GM12878 (cell line): Measurements from ENCODE around the gene IQGAP2. TPM values are rescaled to one million over a fixed set of nuclear protein-coding genes. Genes with fewer than 3 reads are reported as not detected.
A peak's percentile ranks its signal among the peaks of the same experiment; 100 is the strongest.

ENCODE experiments used
- ATAC-seq: fragments of 200-7000 bp; cut with Tn5 transposase; 3 replicates; pipeline ENCODE4 v1.9.1; 2020; ENCODE audit warnings: mild to moderate bottlenecking, moderate library complexity
- BruUV-seq: library from RNA; stranded (reverse); fragments of 400-500 nt; replicated peaks from 2 replicates; lab custom pipeline; 2021; lab: Mats Ljungman, UMichigan
- CTCF ChIA-PET: fragments of 300-600 bp; sonication (Branson Sonifier 250); formaldehyde crosslinking; extraction: SDS; loops from one replicate; lab custom pipeline; 2021; ENCODE audit warnings: inconsistent platforms; lab: Yijun Ruan, JAX
- POLR2A ChIA-PET: fragments of 350-600 bp; formaldehyde crosslinking; extraction: SDS; loops from one replicate; lab custom pipeline; 2021; ENCODE audit warnings: inconsistent platforms; lab: Charles Lee
- RAD21 ChIA-PET: fragments of 300-600 bp; sonication (Branson Sonifier 250); formaldehyde crosslinking; loops from one replicate; lab custom pipeline; 2023; ENCODE audit warnings: antibody characterized with exemption; ENCODE audit not compliant: unreplicated experiment; lab: Charles Lee
- SMC1A ChIA-PET: fragments of 300-600 bp; sonication (Branson Sonifier 250); formaldehyde crosslinking; loops from one replicate; lab custom pipeline; 2023; ENCODE audit not compliant: unreplicated experiment, uncharacterized antibody; lab: Charles Lee
- DNase-seq: peaks from one replicate; pipeline ENCODE4 v3.0.0-alpha.2; 2011; ENCODE audit warnings: low read depth, low spot score
- FAIRE-seq: peaks from 3 replicates; lab custom pipeline; 2011; peaks lifted over from hg19 to GRCh38; lab: Jason Lieb, UNC
- H2AFZ ChIP-seq: 2 replicates; pipeline ENCODE4 v1.6.0; 2011; ENCODE audit warnings: low read depth, low read length, control low read depth; ENCODE audit not compliant: control insufficient read depth
- H3K27ac ChIP-seq: 2 replicates; pipeline ENCODE4 v1.5.1; 2011; ENCODE audit warnings: control low read depth; ENCODE audit not compliant: control insufficient read depth, insufficient read depth
- H3K27me3 ChIP-seq, 2 experiments: replicated peaks in 1 of 2; 2 replicates each; pipeline versions ENCODE4 v1.6.0 to v1.6.1; 2011; ENCODE audit warnings: low read length in 1 of 2; ENCODE audit not compliant: control insufficient read depth in 2 of 2, insufficient read depth in 2 of 2
- H3K36me3 ChIP-seq, 2 experiments: 2 replicates each; pipeline ENCODE4 v1.5.1; 2011; ENCODE audit warnings: low read length in 1 of 2; ENCODE audit not compliant: control insufficient read depth in 2 of 2, insufficient read depth in 2 of 2
- H3K4me1 ChIP-seq: 2 replicates; pipeline ENCODE4 v1.6.1; 2011; ENCODE audit warnings: mild to moderate bottlenecking, low read length, moderate library complexity, mixed read lengths; ENCODE audit not compliant: control insufficient read depth, insufficient read depth
- H3K4me2 ChIP-seq: 2 replicates; pipeline ENCODE4 v1.6.0; 2011; ENCODE audit warnings: control low read depth; ENCODE audit not compliant: control insufficient read depth, insufficient read depth
- H3K4me3 ChIP-seq: fragments of 200-600 bp; sonication (generic); 2 replicates; pipeline ENCODE4 v1.5.1; 2016
- H3K79me2 ChIP-seq: 2 replicates; pipeline ENCODE4 v1.6.0; 2011; ENCODE audit warnings: low read length; ENCODE audit not compliant: control insufficient read depth, insufficient read depth
- H3K9ac ChIP-seq: 2 replicates; pipeline ENCODE4 v1.8.0; 2011; ENCODE audit warnings: low read length, control low read depth, mixed read lengths; ENCODE audit not compliant: control insufficient read depth, insufficient read depth
- H3K9me3 ChIP-seq: replicated peaks from 3 replicates; pipeline ENCODE4 v1.5.1; 2011; ENCODE audit warnings: mild to moderate bottlenecking, low read length; ENCODE audit not compliant: control insufficient read depth, insufficient read depth
- H4K20me1 ChIP-seq: 2 replicates; pipeline ENCODE4 v1.6.0; 2011; ENCODE audit not compliant: control insufficient read depth, insufficient read depth
- CBFB ChIP-seq: IDR thresholded peaks from 2 replicates; pipeline ENCODE4 v1.6.1; 2016; ENCODE audit warnings: antibody characterized with exemption, low read depth
- CEBPB ChIP-seq, 2 experiments: fragments of 150-350 bp in 1 of 2; IDR thresholded peaks; 2 replicates each; pipeline ENCODE4 v1.6.1; 2012 to 2014; ENCODE audit warnings: low read depth in 2 of 2, low read length in 2 of 2, borderline replicate concordance in 1 of 2, inconsistent platforms in 1 of 2
- RAD21 ChIP-seq: IDR thresholded peaks from 2 replicates; pipeline ENCODE4 v1.6.1; 2011; ENCODE audit warnings: mild to moderate bottlenecking, low read depth, low read length, moderate library complexity; ENCODE audit not compliant: insufficient read depth
- RBBP5 ChIP-seq: fragments of 200-600 bp; sonication (generic); conservative IDR thresholded peaks from 2 replicates; pipeline ENCODE4 v1.6.1; 2016
- SMAD1 ChIP-seq: fragments of 450-650 bp; IDR thresholded peaks from 2 replicates; pipeline ENCODE4 v1.6.1; 2018; ENCODE audit warnings: mild to moderate bottlenecking, low read depth; ENCODE audit not compliant: partially characterized antibody
- SMC3 ChIP-seq: IDR thresholded peaks from 2 replicates; pipeline ENCODE4 v1.6.1; 2011; ENCODE audit warnings: low read length, improper control_type of control experiment, borderline replicate concordance
- STAT1 ChIP-seq: fragments of 450-650 bp; conservative IDR thresholded peaks from 2 replicates; pipeline ENCODE4 v1.6.1; 2014; ENCODE audit warnings: antibody characterized with exemption, mild to moderate bottlenecking
- WGBS: methylation state at CpG from one replicate; pipeline ENCODE4 v1.1.6; 2016; ENCODE audit warnings: low lambda C conversion rate; ENCODE audit not compliant: insufficient replicate concordance, insufficient coverage; ENCODE audit errors: missing lambda C conversion rate; 5-methylcytosine and 5-hydroxymethylcytosine counted together
- in situ Hi-C: fragments of 300-500 bp; cut with MboI; formaldehyde crosslinking; loops from 9 replicates; pipeline ENCODE4 v1.14.3; 2018; ENCODE audit warnings: mixed read lengths
- intact Hi-C: fragments of 100-400 bp; cut with micrococcal nuclease; formaldehyde crosslinking; loops from one replicate; pipeline ENCODE4 v1.14.2; 2022; ENCODE audit not compliant: unreplicated experiment
- polyA plus RNA-seq, 11 experiments: library from polyadenylated mRNA; depleted of rRNA in 4 of 11; unstranded in 6 of 11; stranded (reverse) in 5 of 11; fragments of >200 nt; fragmentation: Nextera tagmentation in 4 of 11; fragmentation: Illumina TruSeq in 1 of 11; extraction: Ambion mirVana in 4 of 11; extraction: Trizol in 1 of 11; gene quantifications; 1 replicate in 1 of 11; 2 replicates in 10 of 11; pipeline versions ENCODE4 v1.2.1 to v1.2.3, GENCODE V29; 2011 to 2016; ENCODE audit warnings: inconsistent platforms in 2 of 11, missing spikeins in 2 of 11, low read depth in 1 of 11
- total RNA-seq, 4 experiments: library from RNA; depleted of rRNA in 3 of 4; stranded (reverse); fragments of >200 nt in 3 of 4; fragmentation: Illumina TruSeq in 1 of 4; extraction: Trizol in 1 of 4; gene quantifications; 2 replicates each; pipeline versions ENCODE4 v1.2.1 to v1.2.3, GENCODE V29; 2013 to 2021
- TF ChIP-seq, protein P1 (sequence below): IDR thresholded peaks from 2 replicates; pipeline ENCODE4 v1.6.1; 2012; ENCODE audit warnings: mild to moderate bottlenecking, low read depth, low read length
- TF ChIP-seq, protein P2 (sequence below), 3 experiments: IDR thresholded peaks in 2 of 3; conservative IDR thresholded peaks in 1 of 3; 2 replicates each; pipeline ENCODE4 v1.5.1; 2011; ENCODE audit warnings: low read depth in 3 of 3, low read length in 3 of 3, mild to moderate bottlenecking in 3 of 3, control low read depth in 2 of 3, moderate library complexity in 2 of 3, inconsistent platforms in 1 of 3, mixed read lengths in 1 of 3; ENCODE audit not compliant: control insufficient read depth in 2 of 3, insufficient read depth in 1 of 3; ENCODE audit errors: extremely low read depth in 1 of 3
- TF ChIP-seq, protein P3 (sequence below): fragments of 150-350 bp; IDR thresholded peaks from 2 replicates; pipeline ENCODE4 v1.6.1; 2016; ENCODE audit warnings: low read depth, low read length

IQGAP2 gene
- total and polyA plus RNA-seq, 10 of the 15 experiments (the other 5 are each of a cell fraction or from before 2014, with no cell fraction given), result 14.5 to 41.4 (median 21.8) TPM

DNA sequence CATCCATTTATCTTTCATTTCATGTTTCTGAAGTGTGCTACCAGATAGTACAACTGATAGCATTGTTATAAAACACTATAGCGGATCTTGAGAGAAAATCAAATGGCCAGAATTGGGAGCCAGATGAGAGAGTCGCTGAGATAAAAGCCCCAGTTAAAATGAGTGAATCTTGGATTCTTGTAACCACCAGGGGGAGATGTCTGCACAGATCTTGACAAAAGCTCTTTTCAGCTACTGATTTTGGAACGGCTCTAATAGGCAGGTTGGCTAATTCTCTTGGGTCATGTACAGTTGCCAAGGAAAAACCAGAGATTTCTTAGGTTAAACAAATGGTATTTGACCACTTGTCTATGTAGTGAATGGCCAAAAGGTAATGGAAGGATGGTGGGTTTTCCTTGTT lies 198.4 kb downstream of the IQGAP2 start (continued):
- TF ChIP-seq SMAD1 (no peak), RBBP5 (no peak), STAT1 (no peak), CBFB (no peak)
- TF ChIP-seq, protein P1, sequence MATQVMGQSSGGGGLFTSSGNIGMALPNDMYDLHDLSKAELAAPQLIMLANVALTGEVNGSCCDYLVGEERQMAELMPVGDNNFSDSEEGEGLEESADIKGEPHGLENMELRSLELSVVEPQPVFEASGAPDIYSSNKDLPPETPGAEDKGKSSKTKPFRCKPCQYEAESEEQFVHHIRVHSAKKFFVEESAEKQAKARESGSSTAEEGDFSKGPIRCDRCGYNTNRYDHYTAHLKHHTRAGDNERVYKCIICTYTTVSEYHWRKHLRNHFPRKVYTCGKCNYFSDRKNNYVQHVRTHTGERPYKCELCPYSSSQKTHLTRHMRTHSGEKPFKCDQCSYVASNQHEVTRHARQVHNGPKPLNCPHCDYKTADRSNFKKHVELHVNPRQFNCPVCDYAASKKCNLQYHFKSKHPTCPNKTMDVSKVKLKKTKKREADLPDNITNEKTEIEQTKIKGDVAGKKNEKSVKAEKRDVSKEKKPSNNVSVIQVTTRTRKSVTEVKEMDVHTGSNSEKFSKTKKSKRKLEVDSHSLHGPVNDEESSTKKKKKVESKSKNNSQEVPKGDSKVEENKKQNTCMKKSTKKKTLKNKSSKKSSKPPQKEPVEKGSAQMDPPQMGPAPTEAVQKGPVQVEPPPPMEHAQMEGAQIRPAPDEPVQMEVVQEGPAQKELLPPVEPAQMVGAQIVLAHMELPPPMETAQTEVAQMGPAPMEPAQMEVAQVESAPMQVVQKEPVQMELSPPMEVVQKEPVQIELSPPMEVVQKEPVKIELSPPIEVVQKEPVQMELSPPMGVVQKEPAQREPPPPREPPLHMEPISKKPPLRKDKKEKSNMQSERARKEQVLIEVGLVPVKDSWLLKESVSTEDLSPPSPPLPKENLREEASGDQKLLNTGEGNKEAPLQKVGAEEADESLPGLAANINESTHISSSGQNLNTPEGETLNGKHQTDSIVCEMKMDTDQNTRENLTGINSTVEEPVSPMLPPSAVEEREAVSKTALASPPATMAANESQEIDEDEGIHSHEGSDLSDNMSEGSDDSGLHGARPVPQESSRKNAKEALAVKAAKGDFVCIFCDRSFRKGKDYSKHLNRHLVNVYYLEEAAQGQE, result no peak

DNA sequence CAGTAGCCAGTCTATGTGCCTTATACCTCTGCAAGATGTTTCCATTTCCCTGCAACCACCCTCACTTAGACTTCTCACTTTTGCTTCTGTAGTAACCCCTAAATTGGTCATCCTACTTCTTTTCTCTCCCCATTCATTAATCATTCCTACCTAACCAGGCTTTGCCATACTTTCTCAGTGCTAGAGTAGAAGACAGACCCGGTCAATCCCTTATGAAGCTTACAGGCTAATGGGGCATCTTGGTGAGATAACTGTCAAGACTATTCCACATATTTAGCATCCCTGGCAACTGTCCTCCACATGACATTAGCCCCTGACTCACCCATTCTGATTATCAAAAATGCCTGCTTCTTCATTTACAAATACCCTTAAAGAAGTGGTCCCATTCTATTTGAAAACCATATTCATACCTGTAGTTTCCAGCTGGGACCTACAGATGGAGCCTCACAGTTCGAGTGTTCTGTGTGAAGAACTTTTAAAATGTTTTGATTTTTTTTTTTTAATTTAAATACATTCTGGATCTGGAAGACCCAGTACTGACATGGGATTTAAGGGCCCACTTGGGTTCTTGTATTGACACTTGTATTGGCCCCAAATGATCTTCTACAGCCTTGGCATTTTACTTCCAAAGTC lies 199.1 kb downstream of the IQGAP2 start:
- no peaks in the 10 kb centered on the region for H3K79me2 ChIP-seq
- TF ChIP-seq, protein P2, sequence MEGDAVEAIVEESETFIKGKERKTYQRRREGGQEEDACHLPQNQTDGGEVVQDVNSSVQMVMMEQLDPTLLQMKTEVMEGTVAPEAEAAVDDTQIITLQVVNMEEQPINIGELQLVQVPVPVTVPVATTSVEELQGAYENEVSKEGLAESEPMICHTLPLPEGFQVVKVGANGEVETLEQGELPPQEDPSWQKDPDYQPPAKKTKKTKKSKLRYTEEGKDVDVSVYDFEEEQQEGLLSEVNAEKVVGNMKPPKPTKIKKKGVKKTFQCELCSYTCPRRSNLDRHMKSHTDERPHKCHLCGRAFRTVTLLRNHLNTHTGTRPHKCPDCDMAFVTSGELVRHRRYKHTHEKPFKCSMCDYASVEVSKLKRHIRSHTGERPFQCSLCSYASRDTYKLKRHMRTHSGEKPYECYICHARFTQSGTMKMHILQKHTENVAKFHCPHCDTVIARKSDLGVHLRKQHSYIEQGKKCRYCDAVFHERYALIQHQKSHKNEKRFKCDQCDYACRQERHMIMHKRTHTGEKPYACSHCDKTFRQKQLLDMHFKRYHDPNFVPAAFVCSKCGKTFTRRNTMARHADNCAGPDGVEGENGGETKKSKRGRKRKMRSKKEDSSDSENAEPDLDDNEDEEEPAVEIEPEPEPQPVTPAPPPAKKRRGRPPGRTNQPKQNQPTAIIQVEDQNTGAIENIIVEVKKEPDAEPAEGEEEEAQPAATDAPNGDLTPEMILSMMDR (IDR thresholded peaks at IDR 0.05 in 2 of 3, conservative IDR thresholded peaks at IDR 0.05 in 1 of 3; ENCODE audit: control insufficient read depth in 2 of 3, extremely low read depth in 1 of 3, insufficient read depth in 1 of 3, low read depth in 3 of 3, low read length in 3 of 3), result peak in 2 of 3 experiments; percentile 9 to 26; a peak in 1 of 6 replicates
- TF ChIP-seq RAD21 (peak; percentile 29; the same call in 1 of the 2 replicates), CEBPB (IDR thresholded peaks at IDR 0.05; ENCODE audit: borderline replicate concordance in 1 of 2, low read depth in 2 of 2, low read length in 2 of 2) (no peak), SMC3 (peak; percentile 19; the same call in 1 of the 2 replicates)
- TF ChIP-seq, protein P3, sequence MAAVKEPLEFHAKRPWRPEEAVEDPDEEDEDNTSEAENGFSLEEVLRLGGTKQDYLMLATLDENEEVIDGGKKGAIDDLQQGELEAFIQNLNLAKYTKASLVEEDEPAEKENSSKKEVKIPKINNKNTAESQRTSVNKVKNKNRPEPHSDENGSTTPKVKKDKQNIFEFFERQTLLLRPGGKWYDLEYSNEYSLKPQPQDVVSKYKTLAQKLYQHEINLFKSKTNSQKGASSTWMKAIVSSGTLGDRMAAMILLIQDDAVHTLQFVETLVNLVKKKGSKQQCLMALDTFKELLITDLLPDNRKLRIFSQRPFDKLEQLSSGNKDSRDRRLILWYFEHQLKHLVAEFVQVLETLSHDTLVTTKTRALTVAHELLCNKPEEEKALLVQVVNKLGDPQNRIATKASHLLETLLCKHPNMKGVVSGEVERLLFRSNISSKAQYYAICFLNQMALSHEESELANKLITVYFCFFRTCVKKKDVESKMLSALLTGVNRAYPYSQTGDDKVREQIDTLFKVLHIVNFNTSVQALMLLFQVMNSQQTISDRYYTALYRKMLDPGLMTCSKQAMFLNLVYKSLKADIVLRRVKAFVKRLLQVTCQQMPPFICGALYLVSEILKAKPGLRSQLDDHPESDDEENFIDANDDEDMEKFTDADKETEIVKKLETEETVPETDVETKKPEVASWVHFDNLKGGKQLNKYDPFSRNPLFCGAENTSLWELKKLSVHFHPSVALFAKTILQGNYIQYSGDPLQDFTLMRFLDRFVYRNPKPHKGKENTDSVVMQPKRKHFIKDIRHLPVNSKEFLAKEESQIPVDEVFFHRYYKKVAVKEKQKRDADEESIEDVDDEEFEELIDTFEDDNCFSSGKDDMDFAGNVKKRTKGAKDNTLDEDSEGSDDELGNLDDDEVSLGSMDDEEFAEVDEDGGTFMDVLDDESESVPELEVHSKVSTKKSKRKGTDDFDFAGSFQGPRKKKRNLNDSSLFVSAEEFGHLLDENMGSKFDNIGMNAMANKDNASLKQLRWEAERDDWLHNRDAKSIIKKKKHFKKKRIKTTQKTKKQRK, result no peak
- TF ChIP-seq, all 136 proteins: peak for 3
- H4K20me1 ChIP-seq, result no peaks in the 10 kb centered on the region
- in situ Hi-C loops, result loop anchor here (5.0 kb wide), 1 partner anchor 40 kb away; no protein-coding TSS in a partner anchor
- no peak overlapping the region for H2AFZ ChIP-seq
- H3K4me2 ChIP-seq, result no peak overlapping the region
- WGBS, result 50% methylated on average over 2 of the region's 2 CpGs
- no peaks in the 10 kb centered on the region for H3K27me3 ChIP-seq
- ChIA-PET SMC1A (interaction anchor here (0.9 to 8.7 kb wide), 19 partner anchors 9 to 197 kb away, joined by 3 to 154 read pairs (median 4); no protein-coding TSS in a partner anchor), POLR2A (interaction anchor here (1.1 kb wide), 1 partner anchor 173 kb away, joined by 3 read pairs; no protein-coding TSS in a partner anchor), RAD21 (interaction anchor here (0.7 to 12.9 kb wide), 9 partner anchors 9 to 251 kb away, joined by 3 to 166 read pairs (median 4); no protein-coding TSS in a partner anchor), CTCF (interaction anchor here (0.5 to 8.5 kb wide), 28 partner anchors 9 to 726 kb away, joined by 3 to 239 read pairs (median 4); no protein-coding TSS in a partner anchor)
- no peak for DNase-seq
- no peak overlapping the region for H3K4me3 ChIP-seq
- no peak overlapping the region for H3K27ac ChIP-seq
- H3K9me3 ChIP-seq, result no peaks in the 10 kb centered on the region
- no peak; the same call in 1 of the 3 replicates for ATAC-seq
- no peak for FAIRE-seq
- H3K4me1 ChIP-seq, result no peaks in the 10 kb centered on the region
- intact Hi-C loops, result loop anchor here (1.0 to 5.0 kb wide), 2 partner anchors 39 to 265 kb away; no protein-coding TSS in a partner anchor
- H3K9ac ChIP-seq, result no peak overlapping the region
- no TSS peak for BruUV-seq
- H3K36me3 ChIP-seq, result 0 out of 4 replicates have a peak, but pooled peaks cover 0 to 3% of the 10 kb centered on the region in 2 experiments
